Measurements from ENCODE around the gene CCDC124.

CCDC124 gene

DNA sequence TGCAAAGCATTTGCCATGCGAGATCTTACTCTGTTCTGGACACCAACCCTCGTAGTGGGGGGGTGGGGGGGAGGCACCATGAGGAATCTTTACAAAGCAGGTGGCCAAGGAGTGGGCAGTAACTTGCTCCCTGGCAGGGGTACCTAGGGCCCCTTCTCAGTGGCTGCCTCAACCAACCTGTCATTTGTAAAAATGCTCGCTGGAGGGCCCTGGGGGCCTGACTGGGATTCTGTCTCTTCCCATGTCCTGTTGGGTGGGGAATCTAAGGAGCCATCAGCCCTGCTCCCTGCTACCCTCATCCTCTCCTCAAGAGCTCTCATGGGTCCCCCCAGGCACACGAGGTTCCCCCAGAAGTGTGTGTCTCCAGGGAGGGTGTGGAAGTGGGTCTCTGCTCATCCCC is 35.5 kb downstream of the CCDC124 start:
- TF ChIP-seq, protein P1, sequence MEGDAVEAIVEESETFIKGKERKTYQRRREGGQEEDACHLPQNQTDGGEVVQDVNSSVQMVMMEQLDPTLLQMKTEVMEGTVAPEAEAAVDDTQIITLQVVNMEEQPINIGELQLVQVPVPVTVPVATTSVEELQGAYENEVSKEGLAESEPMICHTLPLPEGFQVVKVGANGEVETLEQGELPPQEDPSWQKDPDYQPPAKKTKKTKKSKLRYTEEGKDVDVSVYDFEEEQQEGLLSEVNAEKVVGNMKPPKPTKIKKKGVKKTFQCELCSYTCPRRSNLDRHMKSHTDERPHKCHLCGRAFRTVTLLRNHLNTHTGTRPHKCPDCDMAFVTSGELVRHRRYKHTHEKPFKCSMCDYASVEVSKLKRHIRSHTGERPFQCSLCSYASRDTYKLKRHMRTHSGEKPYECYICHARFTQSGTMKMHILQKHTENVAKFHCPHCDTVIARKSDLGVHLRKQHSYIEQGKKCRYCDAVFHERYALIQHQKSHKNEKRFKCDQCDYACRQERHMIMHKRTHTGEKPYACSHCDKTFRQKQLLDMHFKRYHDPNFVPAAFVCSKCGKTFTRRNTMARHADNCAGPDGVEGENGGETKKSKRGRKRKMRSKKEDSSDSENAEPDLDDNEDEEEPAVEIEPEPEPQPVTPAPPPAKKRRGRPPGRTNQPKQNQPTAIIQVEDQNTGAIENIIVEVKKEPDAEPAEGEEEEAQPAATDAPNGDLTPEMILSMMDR (IDR thresholded peaks at IDR 0.05; ENCODE audit: low read length), result no peak
- no peak for TF ChIP-seq EZH2 (IDR thresholded peaks at IDR 0.05; ENCODE audit: borderline replicate concordance, low read length)

DNA sequence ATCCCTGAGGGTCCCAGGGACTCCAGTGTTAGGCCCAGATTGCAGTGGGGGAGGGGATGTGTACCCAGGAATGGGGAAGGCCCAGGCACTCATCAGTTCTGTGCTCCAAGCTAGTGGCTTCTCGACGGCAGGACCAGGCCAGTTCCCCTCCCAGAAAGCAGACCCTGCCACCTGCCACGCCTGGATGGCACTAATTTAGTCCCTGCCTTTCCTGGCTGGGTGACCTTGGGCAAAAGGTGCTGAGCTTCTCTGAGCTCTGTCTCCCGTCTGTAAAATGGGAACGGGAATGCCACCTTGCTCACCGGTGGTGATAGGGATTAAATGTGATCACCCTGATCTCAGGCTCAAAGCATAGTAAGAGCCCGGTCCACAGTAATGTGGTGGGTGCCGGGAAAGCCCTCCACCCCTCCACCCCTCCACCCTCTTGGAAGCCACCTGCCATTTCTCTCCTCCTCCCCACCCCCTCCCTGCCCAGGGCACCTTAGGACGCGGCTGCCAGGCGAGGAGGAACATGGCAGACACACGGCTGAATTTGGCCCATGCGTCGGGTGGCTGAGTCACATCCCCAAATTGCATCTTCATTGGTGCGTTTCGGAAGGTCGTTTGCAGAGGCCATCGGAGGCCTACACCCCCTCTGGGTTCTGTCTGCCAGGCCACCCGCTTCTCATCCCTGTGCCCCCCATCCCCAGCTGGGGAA is 36.4 kb downstream of the CCDC124 start:
- Histone ChIP-seq H3F3A (ENCODE audit: insufficient read depth, low read length) (no peaks in the 10 kb centered on the region), H3K9ac (ENCODE audit: low read length) (no peak overlapping the region), H2AFZ (ENCODE audit: low read length) (no peak overlapping the region), H3K27ac (ENCODE audit: low read depth, low read length, poor library complexity, severe bottlenecking) (no peak overlapping the region), H3K4me3 (ENCODE audit: low read depth, low read length, poor library complexity, severe bottlenecking) (no peak overlapping the region), H3K9me3 (ENCODE audit: low read length) (no peaks in the 10 kb centered on the region), H3K36me3 (ENCODE audit: insufficient read depth, low read length) (no peaks in the 10 kb centered on the region), H3K4me1 (ENCODE audit: insufficient read depth, low read length, severe bottlenecking) (no peaks in the 10 kb centered on the region), H3K4me2 (ENCODE audit: low read length) (no peak overlapping the region), H3K27me3 (ENCODE audit: insufficient read depth, low read length) (peaks cover 2% of the 10 kb centered on the region), H4K20me1 (ENCODE audit: insufficient read depth, low read length) (no peaks in the 10 kb centered on the region), H3K79me2 (ENCODE audit: insufficient read depth, low read length) (no peaks in the 10 kb centered on the region), H3K9me2 (ENCODE audit: low read depth, low read length) (no peaks in the 10 kb centered on the region)
- TF ChIP-seq EZH2 (IDR thresholded peaks at IDR 0.05; ENCODE audit: borderline replicate concordance, low read length), result no peak
- TF ChIP-seq, protein P1 (IDR thresholded peaks at IDR 0.05; ENCODE audit: low read length), result no peak

More for the DNA sequence above, 35.5 kb downstream of the CCDC124 start:
- H3K4me3 ChIP-seq (ENCODE audit: low read depth, low read length, poor library complexity, severe bottlenecking), result no peak overlapping the region
- H3K27me3 ChIP-seq (ENCODE audit: insufficient read depth, low read length), result peaks cover 5% of the 10 kb centered on the region
- H3K79me2 ChIP-seq (ENCODE audit: insufficient read depth, low read length), result no peaks in the 10 kb centered on the region
- no peak overlapping the region for H3K27ac ChIP-seq (ENCODE audit: low read depth, low read length, poor library complexity, severe bottlenecking)
- H3F3A ChIP-seq (ENCODE audit: insufficient read depth, low read length), result no peaks in the 10 kb centered on the region
- H3K9me3 ChIP-seq (ENCODE audit: low read length), result no peaks in the 10 kb centered on the region
- H3K4me2 ChIP-seq (ENCODE audit: low read length), result no peak overlapping the region
- H3K36me3 ChIP-seq (ENCODE audit: insufficient read depth, low read length), result no peaks in the 10 kb centered on the region
- no peaks in the 10 kb centered on the region for H3K4me1 ChIP-seq (ENCODE audit: insufficient read depth, low read length, severe bottlenecking)
- no peak overlapping the region for H3K9ac ChIP-seq (ENCODE audit: low read length)
- no peaks in the 10 kb centered on the region for H3K9me2 ChIP-seq (ENCODE audit: low read depth, low read length)
- no peak overlapping the region for H2AFZ ChIP-seq (ENCODE audit: low read length)
- H4K20me1 ChIP-seq (ENCODE audit: insufficient read depth, low read length), result no peaks in the 10 kb centered on the region

DNA sequence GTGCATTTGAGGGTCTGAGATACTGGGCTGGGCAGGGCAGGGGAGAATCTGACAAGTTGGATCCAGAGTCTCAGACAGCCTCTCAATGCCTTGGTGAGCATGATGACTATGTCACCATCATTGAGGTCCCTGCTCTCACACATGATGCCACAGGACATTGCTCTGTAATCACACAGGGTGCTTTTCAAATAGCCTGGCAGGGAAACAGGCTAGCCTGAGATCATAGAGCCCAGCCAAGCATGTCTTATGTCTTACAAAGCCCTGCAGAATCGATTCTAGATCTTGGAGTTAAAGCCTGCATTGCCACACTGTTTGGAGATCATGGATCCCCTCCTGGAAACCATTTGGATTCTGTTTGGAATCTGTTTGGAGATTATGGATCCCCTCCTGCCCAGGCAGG is 39.4 kb downstream of the CCDC124 start:
- no peak overlapping the region for H3K9ac ChIP-seq (ENCODE audit: low read length)
- H3K9me3 ChIP-seq (ENCODE audit: low read length), result no peaks in the 10 kb centered on the region
- H3K4me1 ChIP-seq (ENCODE audit: insufficient read depth, low read length, severe bottlenecking), result no peaks in the 10 kb centered on the region
- H3K27me3 ChIP-seq (ENCODE audit: insufficient read depth, low read length), result peaks cover 3% of the 10 kb centered on the region; the same call in 1 of the 2 replicates
- H3K4me3 ChIP-seq (ENCODE audit: low read depth, low read length, poor library complexity, severe bottlenecking), result no peak overlapping the region
- no peaks in the 10 kb centered on the region for H3K79me2 ChIP-seq (ENCODE audit: insufficient read depth, low read length)
- H2AFZ ChIP-seq (ENCODE audit: low read length), result no peak overlapping the region
- no peaks in the 10 kb centered on the region for H3F3A ChIP-seq (ENCODE audit: insufficient read depth, low read length)
- no peak overlapping the region for H3K4me2 ChIP-seq (ENCODE audit: low read length)
- TF ChIP-seq EZH2 (IDR thresholded peaks at IDR 0.05; ENCODE audit: borderline replicate concordance, low read length), result no peak
- TF ChIP-seq, protein P1 (IDR thresholded peaks at IDR 0.05; ENCODE audit: low read length), result no peak
- H4K20me1 ChIP-seq (ENCODE audit: insufficient read depth, low read length), result no peaks in the 10 kb centered on the region
- H3K36me3 ChIP-seq (ENCODE audit: insufficient read depth, low read length), result no peaks in the 10 kb centered on the region
- H3K27ac ChIP-seq (ENCODE audit: low read depth, low read length, poor library complexity, severe bottlenecking), result no peak overlapping the region
- no peaks in the 10 kb centered on the region for H3K9me2 ChIP-seq (ENCODE audit: low read depth, low read length)

Data from OCI-LY1 (cell line).